K562 (cell line): ENCODE data around the gene PHYHD1. TPM values are rescaled to one million over a fixed set of nuclear protein-coding genes. Genes with fewer than 3 reads are reported as not detected.

Experiments used
- BACH1 ChIP-seq: fragments of 200-800 bp; sonication (Bioruptor generic); IDR thresholded peaks from 2 replicates; pipeline ENCODE4 v1.6.1; 2016; ENCODE audit warnings: missing genetic modification characterization, missing compliant biosample characterization
- BRD4 ChIP-seq: fragments of 200-600 bp; sonication (generic); IDR thresholded peaks from 2 replicates; pipeline ENCODE4 v1.6.1; 2017; ENCODE audit warnings: inconsistent platforms
- EP400 ChIP-seq: fragments of 450-650 bp; IDR thresholded peaks from 2 replicates; pipeline ENCODE4 v1.6.1; 2017; ENCODE audit warnings: antibody characterized with exemption, mild to moderate bottlenecking, moderate library complexity
- ILF3 ChIP-seq: fragments of 450-650 bp; IDR thresholded peaks from 2 replicates; pipeline ENCODE4 v1.6.1; 2018; ENCODE audit warnings: antibody characterized with exemption, mild to moderate bottlenecking, moderate library complexity, borderline replicate concordance
- LCOR ChIP-seq: sonication (generic); formaldehyde crosslinking; IDR thresholded peaks from 2 replicates; pipeline ENCODE4 v1.8.0; 2022; ENCODE audit warnings: mild to moderate bottlenecking, missing genetic modification reagents
- MAFK ChIP-seq: IDR thresholded peaks from 2 replicates; pipeline ENCODE4 v1.6.1; 2011; ENCODE audit warnings: low read length, improper control_type of control experiment
- MTA3 ChIP-seq: fragments of 450-650 bp; formaldehyde crosslinking; IDR thresholded peaks from 2 replicates; pipeline ENCODE4 v1.6.1; 2017; ENCODE audit warnings: mild to moderate bottlenecking, borderline replicate concordance
- MYNN ChIP-seq, 2 experiments: sonication (generic); formaldehyde crosslinking in 1 of 2; IDR thresholded peaks; 2 replicates each; pipeline versions ENCODE4 v1.5.0 to v1.6.1; 2016 to 2020; ENCODE audit warnings: antibody characterized with exemption in 1 of 2, missing genetic modification reagents in 1 of 2
- PML ChIP-seq: IDR thresholded peaks from 2 replicates; pipeline ENCODE4 v1.6.1; 2012; ENCODE audit warnings: low read length, inconsistent platforms
- RNF2 ChIP-seq: sonication (generic); IDR thresholded peaks from 2 replicates; pipeline ENCODE4 v1.6.1; 2016
- SIRT6 ChIP-seq: IDR thresholded peaks from one replicate; pipeline ENCODE4 v1.6.1; 2012; ENCODE audit warnings: low read depth, mild to moderate bottlenecking, control low read depth, inconsistent platforms, low read length, moderate library complexity
- TAF7 ChIP-seq: fragments of 450-650 bp; IDR thresholded peaks from 2 replicates; pipeline ENCODE4 v1.6.1; 2016; ENCODE audit warnings: missing genetic modification characterization, missing compliant biosample characterization
- ZBTB17 ChIP-seq: fragments of 450-650 bp; formaldehyde crosslinking; IDR thresholded peaks from 2 replicates; pipeline ENCODE4 v1.4.0; 2020; ENCODE audit warnings: mild to moderate bottlenecking
- ZNF224 ChIP-seq: sonication (generic); formaldehyde crosslinking; IDR thresholded peaks from 2 replicates; pipeline ENCODE4 v1.8.0; 2022; ENCODE audit warnings: mild to moderate bottlenecking, missing genetic modification reagents
- ZNF263 ChIP-seq: sonication (generic); formaldehyde crosslinking; IDR thresholded peaks from 2 replicates; pipeline ENCODE4 v1.8.0; 2022; ENCODE audit warnings: mild to moderate bottlenecking, missing genetic modification reagents, borderline replicate concordance
- ZNF408 ChIP-seq: fragments of 250-450 bp; sonication (Bioruptor Pico); IDR thresholded peaks from 2 replicates; pipeline ENCODE4 v1.4.0; 2020; ENCODE audit warnings: low read depth, mild to moderate bottlenecking, moderate library complexity
- ZNF79 ChIP-seq: fragments of 250-450 bp; sonication (Bioruptor Pico); IDR thresholded peaks from 2 replicates; pipeline ENCODE4 v1.4.0; 2020; ENCODE audit warnings: low read depth, mild to moderate bottlenecking, moderate library complexity
- polyA plus RNA-seq, 8 experiments: library from polyadenylated mRNA; depleted of rRNA in 4 of 8; stranded (reverse) in 5 of 8; unstranded in 3 of 8; fragments of >200 nt; fragmentation: Nextera tagmentation in 2 of 8; fragmentation: Illumina TruSeq in 1 of 8; extraction: Ambion mirVana in 2 of 8; extraction: Trizol in 1 of 8; gene quantifications; 2 replicates each; pipeline versions ENCODE4 v1.2.1 to v1.2.3, GENCODE V29; 2011 to 2014; ENCODE audit warnings: inconsistent platforms in 1 of 8, missing spikeins in 1 of 8
- total RNA-seq, 7 experiments: library from RNA; depleted of rRNA in 6 of 7; stranded (reverse); fragments of >200 nt in 6 of 7; fragmentation: Illumina TruSeq in 2 of 7; extraction: Trizol in 2 of 7; gene quantifications; 2 replicates each; pipeline versions ENCODE4 v1.2.1 to v1.2.3, GENCODE V29; 2011 to 2021; ENCODE audit warnings: low replicate concordance in 1 of 7
- TF ChIP-seq, protein P1 (sequence below): fragments of 250-450 bp; sonication (Bioruptor Pico); IDR thresholded peaks from 2 replicates; pipeline ENCODE4 v1.4.0; 2020
- TF ChIP-seq, protein P2 (sequence below), 2 experiments: fragments of 450-650 bp; conservative IDR thresholded peaks; 2 replicates each; pipeline ENCODE4 v1.6.1; 2017; ENCODE audit warnings: mild to moderate bottlenecking in 2 of 2, moderate library complexity in 2 of 2
- TF ChIP-seq, protein P3 (sequence below): IDR thresholded peaks from 2 replicates; pipeline ENCODE4 v1.6.1; 2014; ENCODE audit warnings: antibody characterized with exemption

The PHYHD1 gene
- total and polyA plus RNA-seq, 9 of the 15 experiments (the other 6 are each of a cell fraction or from before 2014, with no cell fraction given): 0.36 to 1.3 (median 0.80) TPM

GRCh38 chr9:128947527-128948301 is 26.9 kb downstream of the PHYHD1 start, which contains the start of the genes DOLK and NUP188 (continued):
- TF ChIP-seq, protein P1, sequence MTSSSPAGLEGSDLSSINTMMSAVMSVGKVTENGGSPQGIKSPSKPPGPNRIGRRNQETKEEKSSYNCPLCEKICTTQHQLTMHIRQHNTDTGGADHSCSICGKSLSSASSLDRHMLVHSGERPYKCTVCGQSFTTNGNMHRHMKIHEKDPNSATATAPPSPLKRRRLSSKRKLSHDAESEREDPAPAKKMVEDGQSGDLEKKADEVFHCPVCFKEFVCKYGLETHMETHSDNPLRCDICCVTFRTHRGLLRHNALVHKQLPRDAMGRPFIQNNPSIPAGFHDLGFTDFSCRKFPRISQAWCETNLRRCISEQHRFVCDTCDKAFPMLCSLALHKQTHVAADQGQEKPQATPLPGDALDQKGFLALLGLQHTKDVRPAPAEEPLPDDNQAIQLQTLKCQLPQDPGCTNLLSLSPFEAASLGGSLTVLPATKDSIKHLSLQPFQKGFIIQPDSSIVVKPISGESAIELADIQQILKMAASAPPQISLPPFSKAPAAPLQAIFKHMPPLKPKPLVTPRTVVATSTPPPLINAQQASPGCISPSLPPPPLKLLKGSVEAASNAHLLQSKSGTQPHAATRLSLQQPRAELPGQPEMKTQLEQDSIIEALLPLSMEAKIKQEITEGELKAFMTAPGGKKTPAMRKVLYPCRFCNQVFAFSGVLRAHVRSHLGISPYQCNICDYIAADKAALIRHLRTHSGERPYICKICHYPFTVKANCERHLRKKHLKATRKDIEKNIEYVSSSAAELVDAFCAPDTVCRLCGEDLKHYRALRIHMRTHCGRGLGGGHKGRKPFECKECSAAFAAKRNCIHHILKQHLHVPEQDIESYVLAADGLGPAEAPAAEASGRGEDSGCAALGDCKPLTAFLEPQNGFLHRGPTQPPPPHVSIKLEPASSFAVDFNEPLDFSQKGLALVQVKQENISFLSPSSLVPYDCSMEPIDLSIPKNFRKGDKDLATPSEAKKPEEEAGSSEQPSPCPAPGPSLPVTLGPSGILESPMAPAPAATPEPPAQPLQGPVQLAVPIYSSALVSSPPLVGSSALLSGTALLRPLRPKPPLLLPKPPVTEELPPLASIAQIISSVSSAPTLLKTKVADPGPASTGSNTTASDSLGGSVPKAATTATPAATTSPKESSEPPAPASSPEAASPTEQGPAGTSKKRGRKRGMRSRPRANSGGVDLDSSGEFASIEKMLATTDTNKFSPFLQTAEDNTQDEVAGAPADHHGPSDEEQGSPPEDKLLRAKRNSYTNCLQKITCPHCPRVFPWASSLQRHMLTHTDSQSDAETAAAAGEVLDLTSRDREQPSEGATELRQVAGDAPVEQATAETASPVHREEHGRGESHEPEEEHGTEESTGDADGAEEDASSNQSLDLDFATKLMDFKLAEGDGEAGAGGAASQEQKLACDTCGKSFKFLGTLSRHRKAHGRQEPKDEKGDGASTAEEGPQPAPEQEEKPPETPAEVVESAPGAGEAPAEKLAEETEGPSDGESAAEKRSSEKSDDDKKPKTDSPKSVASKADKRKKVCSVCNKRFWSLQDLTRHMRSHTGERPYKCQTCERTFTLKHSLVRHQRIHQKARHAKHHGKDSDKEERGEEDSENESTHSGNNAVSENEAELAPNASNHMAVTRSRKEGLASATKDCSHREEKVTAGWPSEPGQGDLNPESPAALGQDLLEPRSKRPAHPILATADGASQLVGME (CRISPR knock-in tag): peak; percentile 22; the same call in 1 of the 2 replicates
- TF ChIP-seq ZNF263 (CRISPR knock-in tag) (peak; percentile 60; the same call in 1 of the 2 replicates), EP400 (peak; percentile 81), BACH1 (tag) (no peak), LCOR (CRISPR knock-in tag) (0 out of 2 replicates have a peak, but pooled peaks have one; percentile 30), RNF2 (peak; percentile 61; the same call in 1 of the 2 replicates), ZNF408 (CRISPR knock-in tag) (no peak), ZNF224 (no peak), SIRT6 (no peak), ZNF79 (CRISPR knock-in tag) (no peak), PML (peak; percentile 85; the same call in 1 of the 2 replicates), ZBTB17 (CRISPR knock-in tag) (peak; percentile 12; the same call in 1 of the 2 replicates), MTA3 (peak; percentile 63; the same call in 1 of the 2 replicates), MAFK (no peak), MYNN (IDR thresholded peaks at IDR 0.05) (no peak), MYNN (CRISPR knock-in tag; IDR thresholded peaks at IDR 0.05) (no peak), ILF3 (no peak; the same call in 1 of the 2 replicates), BRD4 (0 out of 2 replicates have a peak, but pooled peaks have one; percentile 33), TAF7 (tag) (peak; percentile 79; the same call in 1 of the 2 replicates)
- TF ChIP-seq, protein P2, sequence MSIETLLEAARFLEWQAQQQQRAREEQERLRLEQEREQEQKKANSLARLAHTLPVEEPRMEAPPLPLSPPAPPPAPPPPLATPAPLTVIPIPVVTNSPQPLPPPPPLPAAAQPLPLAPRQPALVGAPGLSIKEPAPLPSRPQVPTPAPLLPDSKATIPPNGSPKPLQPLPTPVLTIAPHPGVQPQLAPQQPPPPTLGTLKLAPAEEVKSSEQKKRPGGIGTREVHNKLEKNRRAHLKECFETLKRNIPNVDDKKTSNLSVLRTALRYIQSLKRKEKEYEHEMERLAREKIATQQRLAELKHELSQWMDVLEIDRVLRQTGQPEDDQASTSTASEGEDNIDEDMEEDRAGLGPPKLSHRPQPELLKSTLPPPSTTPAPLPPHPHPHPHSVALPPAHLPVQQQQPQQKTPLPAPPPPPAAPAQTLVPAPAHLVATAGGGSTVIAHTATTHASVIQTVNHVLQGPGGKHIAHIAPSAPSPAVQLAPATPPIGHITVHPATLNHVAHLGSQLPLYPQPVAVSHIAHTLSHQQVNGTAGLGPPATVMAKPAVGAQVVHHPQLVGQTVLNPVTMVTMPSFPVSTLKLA (conservative IDR thresholded peaks at IDR 0.05): peak; percentile 94 to 97
- TF ChIP-seq, protein P3, sequence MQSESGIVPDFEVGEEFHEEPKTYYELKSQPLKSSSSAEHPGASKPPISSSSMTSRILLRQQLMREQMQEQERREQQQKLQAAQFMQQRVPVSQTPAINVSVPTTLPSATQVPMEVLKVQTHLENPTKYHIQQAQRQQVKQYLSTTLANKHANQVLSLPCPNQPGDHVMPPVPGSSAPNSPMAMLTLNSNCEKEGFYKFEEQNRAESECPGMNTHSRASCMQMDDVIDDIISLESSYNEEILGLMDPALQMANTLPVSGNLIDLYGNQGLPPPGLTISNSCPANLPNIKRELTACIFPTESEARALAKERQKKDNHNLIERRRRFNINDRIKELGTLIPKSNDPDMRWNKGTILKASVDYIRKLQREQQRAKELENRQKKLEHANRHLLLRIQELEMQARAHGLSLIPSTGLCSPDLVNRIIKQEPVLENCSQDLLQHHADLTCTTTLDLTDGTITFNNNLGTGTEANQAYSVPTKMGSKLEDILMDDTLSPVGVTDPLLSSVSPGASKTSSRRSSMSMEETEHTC: peak; percentile 90
